Sigmoid colon (tissue), 4 donors: Measurements from ENCODE around the gene ALPI.

Experiments
- CTCF ChIP-seq, 4 experiments: fragments of 450-650 bp in 3 of 4; fragments of 200-600 bp in 1 of 4; IDR thresholded peaks; one replicate each; pipeline ENCODE4 v1.5.1; 2016 to 2019; ENCODE audit warnings: antibody characterized with exemption in 4 of 4, mild to moderate bottlenecking in 3 of 4, moderate library complexity in 2 of 4
- POLR2AphosphoS5 ChIP-seq, 4 donors: sonication (generic); formaldehyde crosslinking; IDR thresholded peaks; one replicate each; pipeline ENCODE4 v1.6.1; 2017; ENCODE audit warnings: antibody characterized with exemption in 4 of 4

GRCh38 chr2:232406556-232407310 lies 49.2 kb upstream of the ALPI start, which contains the start of gene ALPG:
- TF ChIP-seq CTCF (IDR thresholded peaks at IDR 0.05) (no peak), POLR2AphosphoS5 (IDR thresholded peaks at IDR 0.05) (no peak)
